HG03039 (cell line): ENCODE measurements around the gene ZNRF4.
"Not testable (repeated sequence)": the region's sequence is repeated elsewhere in the genome, so short reads cannot be mapped to it uniquely, and the experiment has no call there.

Experiments
- ATAC-seq: cut with Tn5 transposase; IDR thresholded peaks from one replicate; pipeline ENCODE4 v1.9.1; 2021; ENCODE audit warnings: mild to moderate bottlenecking, moderate library complexity; ENCODE audit not compliant: unreplicated experiment

The ZNRF4 gene, protein sequence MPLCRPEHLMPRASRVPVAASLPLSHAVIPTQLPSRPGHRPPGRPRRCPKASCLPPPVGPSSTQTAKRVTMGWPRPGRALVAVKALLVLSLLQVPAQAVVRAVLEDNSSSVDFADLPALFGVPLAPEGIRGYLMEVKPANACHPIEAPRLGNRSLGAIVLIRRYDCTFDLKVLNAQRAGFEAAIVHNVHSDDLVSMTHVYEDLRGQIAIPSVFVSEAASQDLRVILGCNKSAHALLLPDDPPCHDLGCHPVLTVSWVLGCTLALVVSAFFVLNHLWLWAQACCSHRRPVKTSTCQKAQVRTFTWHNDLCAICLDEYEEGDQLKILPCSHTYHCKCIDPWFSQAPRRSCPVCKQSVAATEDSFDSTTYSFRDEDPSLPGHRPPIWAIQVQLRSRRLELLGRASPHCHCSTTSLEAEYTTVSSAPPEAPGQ

GRCh38 chr19:5455367-5456129, at the start of gene ZNRF4:
Gene ZNRF4 (plus strand): TSS chr19:5455417. CDS start chr19:5455492, 75 bp downstream.
- ATAC-seq, result no peak

- not testable (repeated sequence) for ATAC-seq
Measured at GRCh38 chr19:5406198-5406597, 49.0 kb upstream of the ZNRF4 start.

- ATAC-seq, result no peak
Measured at GRCh38 chr19:5406816-5407215, 48.4 kb upstream of the ZNRF4 start.

GRCh38 chr19:5407356-5407755, 47.9 kb upstream of the ZNRF4 start:
- ATAC-seq, result no peak

GRCh38 chr19:5417495-5418436, 37.5 kb upstream of the ZNRF4 start:
- no peak for ATAC-seq

DNA sequence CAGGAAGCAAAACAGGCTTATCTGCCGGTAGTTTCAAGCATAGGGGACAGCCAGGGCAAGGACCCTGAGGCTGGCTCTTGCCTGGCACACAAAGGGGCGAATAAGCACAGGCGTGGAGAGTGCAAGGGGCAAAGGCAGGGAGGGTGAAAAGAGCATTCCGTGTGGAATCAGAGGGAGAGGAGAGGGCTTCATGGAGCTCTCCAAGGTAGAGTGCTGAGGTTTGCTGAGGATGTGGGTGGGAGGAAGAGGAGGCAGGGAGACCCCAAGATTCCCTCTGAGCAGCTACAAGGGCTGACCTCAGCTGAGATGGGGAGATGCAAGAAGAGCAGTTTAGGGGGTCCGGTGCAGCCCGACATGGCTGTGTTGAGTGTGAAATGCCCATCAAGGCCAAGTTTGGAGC, 36.5 kb upstream of the ZNRF4 start:
- ATAC-seq, result no peak

- no peak for ATAC-seq
Measured at GRCh38 chr19:5420953-5421352, 34.3 kb upstream of the ZNRF4 start.

DNA sequence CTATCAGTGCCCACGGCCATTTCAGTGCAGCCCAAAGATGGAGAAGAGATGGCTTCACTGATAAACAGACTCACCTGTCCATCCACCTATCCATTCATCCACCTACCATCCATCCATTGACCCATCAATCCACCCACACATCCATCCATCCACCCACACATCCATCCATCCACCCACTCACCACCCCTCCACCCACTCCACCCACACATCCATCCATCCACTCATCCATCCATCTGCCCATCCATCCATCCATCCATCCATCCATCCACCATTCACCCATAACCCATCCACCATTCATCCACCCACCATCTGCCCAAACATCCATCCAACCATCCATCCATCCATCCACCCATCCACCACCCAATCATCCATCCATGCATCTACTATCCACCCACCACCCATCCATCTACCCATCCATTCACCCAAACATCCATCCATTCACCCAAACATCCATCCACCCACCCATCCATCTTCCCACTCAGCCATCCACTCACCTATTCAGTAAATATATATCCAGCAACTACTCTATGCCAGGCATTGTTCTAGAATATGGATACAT, 31.6 kb upstream of the ZNRF4 start:
- ATAC-seq, result no peak

- no peak for ATAC-seq
Measured at GRCh38 chr19:5424192-5424973, 30.8 kb upstream of the ZNRF4 start.

DNA sequence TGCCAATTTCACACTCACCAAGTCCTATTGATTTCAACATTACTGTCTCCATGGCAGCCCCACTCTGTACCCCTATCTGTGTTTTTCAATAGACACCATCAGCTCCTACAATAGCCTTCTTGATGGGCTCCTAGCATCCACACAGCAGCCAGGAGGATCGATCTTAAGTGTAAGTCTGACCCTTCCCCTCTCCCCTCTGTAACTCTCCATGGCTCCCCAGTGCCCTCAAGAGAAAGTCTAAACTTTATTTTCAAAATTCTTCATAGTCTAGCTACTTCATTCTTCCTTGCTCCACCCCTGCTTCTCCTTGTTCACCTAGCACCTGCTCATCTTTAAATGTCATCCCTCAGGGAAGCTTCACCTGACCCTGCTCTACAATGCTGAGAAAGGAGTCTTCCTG, 30.0 kb upstream of the ZNRF4 start:
- ATAC-seq, result no peak

DNA sequence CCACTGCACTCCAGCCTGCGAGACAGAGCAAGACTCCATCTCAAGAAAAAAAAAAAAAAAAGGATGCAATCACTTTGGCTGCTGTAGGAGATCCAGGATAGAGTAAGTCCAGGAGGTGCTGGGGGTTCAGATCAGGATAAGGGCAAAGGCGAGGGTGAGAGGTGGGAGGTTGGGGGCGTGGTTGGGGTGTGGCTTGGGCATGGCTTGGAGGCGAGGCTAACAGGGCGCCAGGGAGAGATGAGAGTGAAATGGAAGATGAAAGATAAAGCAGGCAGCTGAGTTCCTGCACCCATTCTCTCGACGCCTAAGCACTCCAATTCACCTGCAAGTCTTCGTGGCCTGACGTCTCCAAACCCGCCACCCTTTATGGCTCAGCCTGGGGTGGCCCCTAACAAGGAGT, 25.0 kb upstream of the ZNRF4 start:
- no peak for ATAC-seq

DNA sequence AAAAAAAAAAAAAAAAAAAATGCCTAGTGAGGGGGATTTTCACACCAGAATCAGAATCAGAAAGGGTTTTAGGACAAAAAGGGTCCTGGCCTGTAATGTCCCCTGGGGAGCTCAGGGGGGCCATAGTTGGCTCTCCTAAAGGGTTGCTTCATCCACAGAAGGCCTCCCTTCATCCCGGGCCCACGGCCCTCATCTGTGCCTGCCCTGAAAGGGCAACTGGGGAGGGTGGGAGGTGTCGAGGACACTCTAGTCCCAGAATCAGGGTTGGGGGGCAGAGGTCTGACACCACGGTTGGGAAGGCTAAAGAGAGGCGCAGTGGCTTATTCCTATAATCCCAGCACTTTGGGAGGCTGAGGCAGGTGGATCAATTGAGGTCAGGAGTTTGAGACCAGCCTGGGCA, 22.5 kb upstream of the ZNRF4 start:
- ATAC-seq, result no peak

DNA sequence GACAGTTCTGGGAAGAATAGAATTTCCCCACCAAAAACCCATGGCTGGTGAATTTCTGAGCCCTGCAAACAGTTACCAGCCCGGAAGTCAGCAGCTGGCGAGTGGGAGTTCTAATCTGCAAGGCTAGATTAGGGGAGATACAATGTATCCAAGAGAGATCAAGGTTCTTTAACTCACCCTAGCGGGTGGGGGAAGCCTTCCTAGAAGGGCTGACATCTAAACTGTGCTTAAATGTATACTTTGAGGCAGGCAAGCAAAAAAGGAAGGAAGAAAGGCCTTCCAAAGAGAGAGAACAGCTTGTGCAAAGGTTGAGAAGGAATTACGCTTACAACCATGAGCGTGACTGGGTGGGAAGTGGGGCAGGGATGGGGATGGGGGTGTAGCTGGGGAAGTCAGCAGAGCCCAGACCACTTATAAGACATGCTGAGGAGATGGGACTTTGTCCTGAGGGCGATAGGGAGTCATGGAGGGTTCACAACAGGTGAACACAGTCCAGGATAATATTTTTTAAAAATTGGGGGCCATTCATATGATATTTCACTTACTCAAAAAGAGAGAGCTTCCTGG, 20.8 kb upstream of the ZNRF4 start:
- no peak for ATAC-seq

DNA sequence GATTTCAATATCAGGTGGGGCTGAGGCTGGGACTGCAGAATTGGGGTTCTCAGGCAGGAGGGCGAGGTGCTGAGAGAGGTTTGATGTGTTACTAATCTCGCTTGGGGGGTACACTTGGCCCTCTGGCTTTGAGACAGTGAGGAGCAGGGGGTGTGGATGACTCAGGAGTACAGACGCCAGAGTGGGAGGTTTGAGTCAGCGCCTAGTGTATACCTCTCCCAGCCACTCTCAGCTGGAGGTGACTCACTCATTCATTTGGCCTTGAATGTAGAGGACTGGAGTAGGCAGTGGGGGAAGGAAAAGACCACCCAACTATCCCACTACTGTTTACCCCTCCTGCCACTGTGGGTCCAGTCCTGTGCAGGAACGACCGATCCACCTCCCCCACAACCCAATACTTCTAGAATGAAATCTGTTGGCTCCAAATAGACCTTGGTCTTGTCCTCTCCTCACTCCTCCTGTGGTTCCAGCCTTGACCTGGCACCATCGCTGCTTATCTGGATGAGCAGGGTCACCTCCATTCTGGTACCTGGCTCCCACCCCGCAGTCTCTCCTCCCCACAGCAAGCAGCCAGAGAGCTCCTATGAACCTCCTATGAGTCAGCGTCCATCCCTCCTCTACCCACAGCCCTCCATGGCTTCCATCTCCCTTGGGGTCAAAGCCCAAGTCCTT, 20.1 kb upstream of the ZNRF4 start:
- ATAC-seq, result no peak

- no peak for ATAC-seq
Measured at GRCh38 chr19:5435642-5436017, 19.6 kb upstream of the ZNRF4 start.

GRCh38 chr19:5436106-5436947, 18.9 kb upstream of the ZNRF4 start:
- ATAC-seq, result no peak

DNA sequence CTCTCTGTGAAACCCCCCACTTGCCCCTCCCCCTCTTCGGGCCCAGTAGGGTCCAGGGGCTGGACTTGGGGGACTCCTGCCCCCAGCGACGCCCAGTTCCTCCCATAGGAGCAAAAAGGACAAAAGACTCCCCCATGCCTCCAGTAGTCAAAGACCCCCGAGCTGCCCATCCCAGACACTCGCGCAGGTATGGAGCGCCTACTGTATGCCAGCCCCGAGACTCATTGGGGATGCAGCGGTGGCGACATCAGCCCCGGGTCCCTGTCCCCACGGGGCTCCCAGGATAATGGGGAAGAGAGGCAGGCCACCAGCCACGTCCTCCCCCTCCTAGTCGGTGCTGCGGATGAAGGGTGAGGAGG, 18.3 kb upstream of the ZNRF4 start:
- no peak for ATAC-seq

- ATAC-seq, result not testable (repeated sequence)
Measured at GRCh38 chr19:5438756-5439155, 16.5 kb upstream of the ZNRF4 start.
